ENCODE measurements around the gene NELL2.

Gene NELL2

DNA sequence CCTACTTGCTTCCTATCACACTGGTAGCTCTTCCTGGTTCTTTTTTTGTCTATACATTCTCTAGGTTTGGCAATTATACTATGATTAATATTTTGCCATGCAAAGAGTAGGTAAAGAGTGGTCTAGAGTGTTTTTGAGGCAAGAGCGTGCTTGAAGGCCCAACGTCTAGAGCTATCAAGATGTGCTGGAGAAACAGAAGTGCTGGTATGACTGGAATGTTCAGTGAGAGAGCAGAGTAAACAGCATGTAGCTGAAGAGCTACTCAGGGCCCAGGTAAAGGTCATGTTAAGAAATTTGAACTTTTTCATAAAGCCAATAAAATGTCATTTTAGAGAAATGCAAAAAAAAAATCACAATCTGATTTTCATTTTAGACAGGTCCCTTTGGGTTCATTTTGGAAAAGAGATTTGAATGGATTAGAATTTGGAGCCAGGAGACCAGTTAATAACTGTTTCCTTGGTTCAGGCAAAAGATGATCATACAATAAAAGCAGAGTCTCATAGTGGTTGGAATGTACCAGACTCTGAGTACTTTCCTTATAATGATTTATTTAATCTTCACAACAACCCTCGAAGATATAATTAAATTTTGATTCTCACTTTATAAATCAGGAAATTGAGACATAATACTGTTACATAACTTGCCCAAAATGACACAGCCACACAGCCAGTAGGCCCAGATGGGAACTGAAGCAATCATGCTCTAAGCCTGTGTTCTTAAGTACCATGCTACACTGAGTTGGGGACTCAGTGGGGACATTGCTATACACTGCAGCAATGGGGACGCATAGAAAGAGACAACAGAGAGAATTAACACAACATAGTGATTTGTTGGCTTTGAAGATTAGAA is 350.1 kb downstream of the NELL2 start:
- no peak for DNase-seq

DNA sequence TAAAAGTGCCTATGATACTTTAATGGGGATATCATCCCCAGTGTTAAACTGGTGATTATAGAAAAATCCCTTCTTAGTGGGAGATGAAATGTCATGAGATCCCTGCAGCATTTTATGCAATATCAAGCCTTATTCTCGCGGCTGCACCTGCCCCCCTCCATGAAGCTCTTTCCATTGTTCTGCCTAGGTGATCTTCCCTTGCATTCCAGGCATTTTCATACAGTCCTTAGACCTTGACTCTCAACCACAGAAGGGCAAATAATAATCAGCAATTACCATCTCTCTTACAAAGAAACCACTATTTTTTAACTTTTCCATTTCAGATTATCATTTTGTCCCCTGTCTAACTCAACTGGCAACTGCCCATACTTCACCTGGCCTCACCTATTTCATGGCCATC is 352.3 kb downstream of the NELL2 start:
- no peak for DNase-seq

GRCh38 chr12:44521702-44522101 is 354.4 kb downstream of the NELL2 start:
- DNase-seq, result no peak

- DNase-seq, result no peak
Observed at GRCh38 chr12:44519931-44520330, 356.2 kb downstream of the NELL2 start.

- no peak for DNase-seq
Observed at GRCh38 chr12:44511289-44511688, 364.8 kb downstream of the NELL2 start.

DNA sequence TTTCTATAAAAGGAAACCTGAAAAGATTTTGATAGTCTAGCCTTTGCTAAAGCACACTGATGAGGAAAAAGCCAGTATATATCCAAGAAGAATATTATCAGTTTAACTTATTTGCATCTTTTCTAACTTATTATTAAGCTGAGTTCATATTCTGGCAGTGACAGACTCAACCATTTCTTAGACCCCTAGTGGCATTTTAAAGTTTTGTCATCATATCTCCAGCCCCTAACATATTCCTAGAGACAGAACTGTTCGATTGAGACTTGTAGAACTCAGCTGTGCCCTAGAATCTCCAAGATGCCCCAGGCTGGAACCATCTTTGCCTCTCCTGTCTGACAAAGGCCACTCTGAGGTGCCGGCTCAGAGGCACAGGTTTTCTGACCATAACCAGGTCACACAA is 365.6 kb downstream of the NELL2 start:
- no peak for DNase-seq

DNA sequence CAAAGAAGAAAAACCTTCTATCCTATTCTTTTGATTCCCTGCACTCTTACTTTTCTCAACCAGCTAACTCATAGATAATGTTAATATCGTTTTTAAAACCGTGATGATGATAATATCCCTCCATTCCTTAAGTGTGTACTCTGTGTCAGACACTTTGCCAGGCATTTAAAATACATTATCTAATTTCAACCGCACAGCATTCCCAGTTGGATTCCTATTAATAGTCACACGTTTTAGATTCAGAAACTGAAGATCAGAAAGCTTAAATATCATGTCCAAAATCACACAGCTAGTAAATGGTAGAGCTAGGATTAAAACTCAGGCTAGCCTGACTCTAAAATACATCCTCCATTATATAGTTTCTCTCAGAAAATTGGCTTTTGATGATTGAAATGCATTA is 366.0 kb downstream of the NELL2 start:
- no peak for DNase-seq

GRCh38 chr12:44509471-44509870 is 366.6 kb downstream of the NELL2 start:
- no peak for DNase-seq

DNA sequence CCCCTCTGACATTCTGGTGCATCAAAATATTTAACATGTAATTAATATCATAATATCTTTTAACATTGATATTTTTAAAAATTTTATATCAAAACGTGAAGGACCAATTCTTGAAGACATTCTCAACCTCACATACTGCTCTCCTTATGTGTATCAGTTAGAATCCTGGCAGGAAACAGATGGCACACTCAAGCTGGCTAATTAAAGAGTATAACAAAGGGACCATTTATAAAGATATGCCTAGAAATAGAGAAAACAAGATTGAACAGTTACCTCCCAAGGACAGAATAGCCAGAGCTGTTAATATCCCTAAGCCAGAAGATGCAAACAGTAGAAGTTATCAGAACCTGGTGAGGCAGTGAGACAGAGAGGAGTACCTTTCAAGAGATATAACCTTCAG is 368.7 kb downstream of the NELL2 start:
- DNase-seq, result no peak

DNA sequence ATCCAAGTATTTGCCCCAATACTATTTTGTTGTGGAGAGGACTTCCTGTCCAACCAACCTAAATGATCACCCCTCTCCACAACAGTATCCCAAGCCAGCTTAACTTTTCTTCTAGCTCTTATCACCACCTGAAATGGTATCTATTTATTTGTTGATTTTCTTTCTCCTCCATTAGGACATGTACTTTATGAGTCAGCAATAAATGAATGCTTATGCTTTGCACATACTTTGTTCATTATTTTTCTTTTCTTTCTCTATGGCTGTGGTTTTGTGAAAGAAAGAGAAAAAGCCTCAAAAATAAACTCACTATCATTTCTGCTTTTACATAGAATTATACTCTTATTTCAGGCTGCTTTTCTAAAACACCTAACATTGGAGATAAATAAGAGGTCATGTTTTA is 371.3 kb downstream of the NELL2 start:
- no peak for DNase-seq

- no peak for DNase-seq
Observed at GRCh38 chr12:44503329-44503728, 372.8 kb downstream of the NELL2 start.

DNA sequence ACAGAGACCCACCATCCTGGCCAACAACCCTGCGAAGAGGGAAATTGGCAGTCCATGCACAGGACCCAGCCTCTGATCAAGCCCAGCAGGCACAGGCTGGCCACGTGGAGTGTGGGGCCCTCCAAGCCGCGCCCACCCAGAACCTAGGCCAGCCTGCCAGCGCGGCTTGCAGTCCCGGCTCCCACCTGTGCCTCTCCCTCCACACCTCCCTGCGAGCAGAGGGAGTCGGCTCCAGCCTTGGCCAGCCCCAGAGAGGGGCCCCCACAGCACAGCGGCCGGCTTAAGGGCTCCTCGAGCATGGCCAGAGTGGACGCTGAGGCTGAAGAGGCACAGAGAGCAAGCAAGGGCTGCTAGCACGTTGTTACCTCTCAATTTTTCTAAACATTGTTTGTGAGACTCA is 373.4 kb downstream of the NELL2 start:
- no peak for DNase-seq

- DNase-seq, result no peak
Observed at GRCh38 chr12:44500423-44500822, 375.7 kb downstream of the NELL2 start.

GRCh38 chr12:44497044-44497443 is 379.1 kb downstream of the NELL2 start:
- no peak for DNase-seq

DNA sequence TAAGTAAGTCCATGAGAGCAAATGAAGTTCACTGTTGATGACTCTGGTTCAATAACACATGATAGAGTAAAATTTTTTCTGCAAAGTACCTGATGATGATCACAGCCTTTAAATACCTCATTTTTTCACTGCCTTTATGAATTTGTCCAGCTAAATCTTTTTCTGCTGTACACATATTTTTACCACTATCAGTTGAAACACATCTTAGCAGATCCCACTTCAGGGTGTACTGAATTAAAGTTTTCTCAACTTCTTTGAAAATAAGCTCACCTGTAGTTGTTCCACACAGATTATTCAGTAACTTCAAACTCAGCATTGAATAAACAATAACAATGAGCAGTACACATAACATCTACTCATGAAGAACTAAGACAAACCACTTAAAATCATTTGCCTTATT is 385.9 kb downstream of the NELL2 start:
- no peak for DNase-seq

- no peak for DNase-seq
Observed at GRCh38 chr12:44488180-44488579, 387.9 kb downstream of the NELL2 start.

GRCh38 chr12:44484862-44485261 is 391.3 kb downstream of the NELL2 start:
- no peak for DNase-seq

DNA sequence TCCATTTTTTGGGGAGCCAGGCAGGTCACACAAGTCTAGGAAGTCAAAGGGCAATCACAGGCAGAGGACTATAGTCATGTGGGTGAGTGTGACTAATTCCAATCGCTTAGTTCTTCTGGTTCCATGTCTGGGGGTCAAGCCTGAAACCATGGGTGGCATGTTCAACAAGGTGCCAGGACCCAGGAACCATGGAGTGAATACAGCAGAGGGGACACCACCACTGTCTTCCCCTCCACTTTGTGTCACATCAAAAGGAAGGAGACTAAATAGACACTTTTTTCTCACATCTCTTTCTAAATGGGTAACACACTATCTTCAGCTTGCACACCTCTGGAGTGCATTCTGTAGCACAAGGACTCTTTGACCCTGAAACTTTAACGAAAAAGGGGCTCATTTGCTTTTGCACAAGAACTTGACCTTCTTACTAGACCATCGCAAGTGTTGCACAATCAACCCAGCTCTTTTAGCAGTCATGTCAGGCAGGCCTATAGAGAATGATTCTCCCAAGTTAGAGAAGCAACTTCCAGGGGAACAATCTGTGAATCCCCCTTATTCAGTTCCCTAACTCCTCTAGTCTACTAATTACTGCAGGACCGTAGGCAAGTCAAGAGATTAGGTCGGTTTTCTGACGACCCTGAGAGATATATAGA is 398.7 kb downstream of the NELL2 start:
- no peak for DNase-seq

GRCh38 chr12:44476683-44477082 is 399.4 kb downstream of the NELL2 start:
- DNase-seq, result no peak

DNA sequence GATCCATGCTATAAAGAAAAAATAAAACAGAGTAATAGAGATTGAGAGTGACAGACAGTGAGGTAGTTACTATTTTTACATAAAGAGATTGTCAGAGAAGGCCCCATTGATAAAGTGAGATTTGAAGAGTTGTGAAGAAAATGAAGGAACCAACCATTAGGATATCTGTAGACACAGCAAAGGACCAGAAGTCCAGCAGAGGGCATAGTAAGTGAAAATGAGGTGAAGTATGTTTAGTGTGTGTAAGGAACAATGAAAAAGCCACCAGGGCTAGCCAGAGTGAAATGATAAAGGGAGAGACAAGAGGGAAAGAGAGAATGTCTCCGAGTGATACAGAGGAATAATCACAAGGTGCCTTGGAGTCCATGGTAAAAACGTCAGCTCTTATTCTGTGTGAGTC is 411.0 kb downstream of the NELL2 start:
- DNase-seq, result no peak

DNA sequence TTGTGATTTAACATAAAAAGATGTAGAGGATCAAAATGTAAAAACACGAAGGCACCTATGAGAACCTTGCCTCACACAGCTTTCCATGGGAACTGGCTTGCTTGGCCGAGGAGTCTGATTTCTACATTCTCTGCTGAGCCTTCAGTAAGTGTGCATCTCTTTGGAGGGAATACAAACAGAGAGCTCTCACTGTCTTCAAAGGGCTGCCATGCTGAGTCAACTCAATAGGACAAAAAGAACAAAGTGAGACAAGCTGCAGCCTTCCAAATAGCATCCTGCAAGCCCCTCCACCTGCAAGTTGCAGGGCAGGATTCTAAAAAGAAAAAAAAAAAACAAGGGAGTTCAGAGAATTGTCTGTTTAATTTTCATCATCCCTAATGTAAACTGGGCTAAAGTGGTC is 411.9 kb downstream of the NELL2 start:
- no peak for DNase-seq

GRCh38 chr12:44462729-44463128 is 413.4 kb downstream of the NELL2 start:
- DNase-seq, result no peak

DNA sequence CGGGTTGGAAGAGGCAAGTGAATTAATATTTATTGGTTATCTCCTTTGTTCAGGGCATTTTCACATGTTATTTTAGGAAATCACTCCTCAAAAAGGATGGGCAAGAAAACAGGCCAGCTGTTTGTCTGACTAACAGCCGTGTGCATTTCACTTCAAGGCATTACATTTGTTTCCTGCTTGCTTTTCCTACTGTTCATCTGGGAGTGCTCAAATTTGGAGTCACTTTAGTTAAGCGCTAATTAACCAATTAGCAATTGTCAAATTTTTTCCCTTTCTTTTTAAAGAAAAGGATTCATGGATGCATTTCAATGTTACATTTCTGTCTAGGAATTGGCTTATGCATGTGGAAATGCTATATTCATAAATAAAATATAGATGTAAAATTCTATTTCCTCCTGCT is 415.9 kb downstream of the NELL2 start:
- DNase-seq, result no peak

- DNase-seq, result no peak
Observed at GRCh38 chr12:44459569-44459968, 416.5 kb downstream of the NELL2 start.
